Right lobe of liver (tissue), 6 donors: ENCODE measurements around the gene RAB37. TPM values are rescaled to one million over a fixed set of nuclear protein-coding genes. Genes with fewer than 3 reads are reported as not detected.
A peak's percentile ranks its signal among the peaks of the same experiment; 100 is the strongest.

Experiments
- ATAC-seq, 4 donors: fragments of 200-7000 bp; cut with Tn5 transposase; one replicate each; pipeline ENCODE4 v1.9.1; 2020; ENCODE audit warnings: mild to moderate bottlenecking in 4 of 4, moderate library complexity in 4 of 4
- DNase-seq, 3 donors: peaks; one replicate each; pipeline ENCODE4 v3.0.0-alpha.2; 2020
- H3K27ac ChIP-seq, 3 donors: fragments of 200-600 bp; one replicate each; pipeline ENCODE4 v1.8.0; 2022
- H3K27me3 ChIP-seq, 2 donors: fragments of 200-600 bp; one replicate each; pipeline ENCODE4 v1.8.0; 2022
- H3K36me3 ChIP-seq, 4 donors: fragments of 200-600 bp; sonication (generic) in 1 of 4; one replicate each; pipeline versions ENCODE4 v1.5.1 to v1.8.0; 2017 to 2022; ENCODE audit warnings: control low read depth in 1 of 4
- H3K4me1 ChIP-seq, 4 donors: fragments of 200-600 bp; sonication (generic) in 1 of 4; one replicate each; pipeline versions ENCODE4 v1.5.1 to v1.8.0; 2017 to 2022; ENCODE audit warnings: control low read depth in 1 of 4
- H3K4me3 ChIP-seq, 3 donors: fragments of 200-600 bp; one replicate each; pipeline ENCODE4 v1.8.0; 2022
- H3K9me3 ChIP-seq, 4 donors: fragments of 200-600 bp; sonication (generic) in 1 of 4; one replicate each; pipeline versions ENCODE4 v1.5.1 to v1.8.0; 2017 to 2022; ENCODE audit warnings: control low read depth in 1 of 4
- POLR2A ChIP-seq: fragments of 450-650 bp; IDR thresholded peaks from one replicate; pipeline ENCODE4 v1.6.1; 2017; ENCODE audit warnings: antibody characterized with exemption, mild to moderate bottlenecking
- WGBS: methylation state at CpG from one replicate; pipeline ENCODE4 v1.1.6; 2018; ENCODE audit warnings: low coverage, low lambda C conversion rate; ENCODE audit not compliant: insufficient coverage; ENCODE audit errors: missing lambda C conversion rate; 5-methylcytosine and 5-hydroxymethylcytosine counted together
- intact Hi-C, 2 donors: fragments of 100-400 bp; cut with DNase I; formaldehyde crosslinking; loops; one replicate each; pipeline versions ENCODE4 v1.11.2 to v1.14.1; 2022
- total RNA-seq, 6 experiments: library from RNA; depleted of rRNA in 2 of 6; stranded (reverse); fragments of >200 nt in 2 of 6; fragmentation: NEBNext Ultra II Directional in 3 of 6; extraction: Animal tissue kit (Norgen Biotek cat#: 25700) in 3 of 6; gene quantifications; one replicate each; pipeline versions ENCODE4 v1.1.0 to v1.2.4, GENCODE V29; 2016 to 2023
- TF ChIP-seq, protein P1 (sequence below), 4 donors: fragments of 200-600 bp in 3 of 4; fragments of 450-650 bp in 1 of 4; IDR thresholded peaks; one replicate each; pipeline versions ENCODE4 v1.5.1 to v1.8.0; 2016 to 2022; ENCODE audit warnings: antibody characterized with exemption in 4 of 4, mild to moderate bottlenecking in 2 of 4
- donor health status: DM: no; HTN: yes; CAD: no.
- donor health status: DM: no; HTN: no; CAD: no.
- donor health status: DM: no; HTN: no; CAD: no.
- donor health status: DM: no; HTN: yes; CAD: no.
- donor health status: DM: no; HTN: yes; CAD: no.

RAB37 gene
- total RNA-seq, 6 experiments from 2014 or later, result 5.0 to 14.4 (median 9.0) TPM

DNA sequence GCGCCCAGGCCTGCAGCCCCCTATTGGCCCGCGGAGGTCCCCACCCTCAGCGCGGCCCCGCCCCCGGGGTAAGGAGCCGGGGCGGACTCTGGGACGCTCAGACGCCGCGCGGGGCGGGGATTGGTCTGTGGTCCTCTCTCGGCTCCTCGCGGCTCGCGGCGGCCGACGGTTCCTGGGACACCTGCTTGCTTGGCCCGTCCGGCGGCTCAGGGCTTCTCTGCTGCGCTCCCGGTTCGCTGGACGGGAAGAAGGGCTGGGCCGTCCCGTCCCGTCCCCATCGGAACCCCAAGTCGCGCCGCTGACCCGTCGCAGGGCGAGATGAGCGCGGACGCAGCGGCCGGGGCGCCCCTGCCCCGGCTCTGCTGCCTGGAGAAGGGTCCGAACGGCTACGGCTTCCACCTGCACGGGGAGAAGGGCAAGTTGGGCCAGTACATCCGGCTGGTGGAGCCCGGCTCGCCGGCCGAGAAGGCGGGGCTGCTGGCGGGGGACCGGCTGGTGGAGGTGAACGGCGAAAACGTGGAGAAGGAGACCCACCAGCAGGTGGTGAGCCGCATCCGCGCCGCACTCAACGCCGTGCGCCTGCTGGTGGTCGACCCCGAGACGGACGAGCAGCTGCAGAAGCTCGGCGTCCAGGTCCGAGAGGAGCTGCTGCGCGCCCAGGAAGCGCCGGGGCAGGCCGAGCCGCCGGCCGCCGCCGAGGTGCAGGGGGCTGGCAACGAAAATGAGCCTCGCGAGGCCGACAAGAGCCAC is 11.6 kb downstream of the RAB37 start, which contains the start of gene NHERF1:
TSS of gene NHERF1 (plus strand) at position 100 of the 750 bp plus-strand sequence. CDS start at position 319, 219 bp downstream.
- WGBS, result no CpG with 5 or more reads among the region's 90 CpGs
- peak; percentile 97 for DNase-seq
- Histone ChIP-seq H3K4me3 (peak within 1 kb of the TSS; percentile 98 to 100 (median 99)), H3K9me3 (no peaks in the 10 kb centered on the region), H3K36me3 (no peaks in the 10 kb centered on the region), H3K27ac (peak within 1 kb of the TSS; percentile 72 to 84 (median 80)), H3K27me3 (no peaks in the 10 kb centered on the region), H3K4me1 (peaks cover 0 to 45% (median 20%) of the 10 kb centered on the region in 4 donors)
- TF ChIP-seq, protein P1, sequence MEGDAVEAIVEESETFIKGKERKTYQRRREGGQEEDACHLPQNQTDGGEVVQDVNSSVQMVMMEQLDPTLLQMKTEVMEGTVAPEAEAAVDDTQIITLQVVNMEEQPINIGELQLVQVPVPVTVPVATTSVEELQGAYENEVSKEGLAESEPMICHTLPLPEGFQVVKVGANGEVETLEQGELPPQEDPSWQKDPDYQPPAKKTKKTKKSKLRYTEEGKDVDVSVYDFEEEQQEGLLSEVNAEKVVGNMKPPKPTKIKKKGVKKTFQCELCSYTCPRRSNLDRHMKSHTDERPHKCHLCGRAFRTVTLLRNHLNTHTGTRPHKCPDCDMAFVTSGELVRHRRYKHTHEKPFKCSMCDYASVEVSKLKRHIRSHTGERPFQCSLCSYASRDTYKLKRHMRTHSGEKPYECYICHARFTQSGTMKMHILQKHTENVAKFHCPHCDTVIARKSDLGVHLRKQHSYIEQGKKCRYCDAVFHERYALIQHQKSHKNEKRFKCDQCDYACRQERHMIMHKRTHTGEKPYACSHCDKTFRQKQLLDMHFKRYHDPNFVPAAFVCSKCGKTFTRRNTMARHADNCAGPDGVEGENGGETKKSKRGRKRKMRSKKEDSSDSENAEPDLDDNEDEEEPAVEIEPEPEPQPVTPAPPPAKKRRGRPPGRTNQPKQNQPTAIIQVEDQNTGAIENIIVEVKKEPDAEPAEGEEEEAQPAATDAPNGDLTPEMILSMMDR (IDR thresholded peaks at IDR 0.05), result peak in 1 of 4 donors; percentile 17
- peak; percentile 99 for TF ChIP-seq POLR2A
- ATAC-seq, result peak; percentile 63 to 85 (median 71)
- intact Hi-C loops, result loop anchor here in 1 of 2 donors (10.0 kb wide), 1 partner anchor 116 kb away; no protein-coding TSS in a partner anchor

DNA sequence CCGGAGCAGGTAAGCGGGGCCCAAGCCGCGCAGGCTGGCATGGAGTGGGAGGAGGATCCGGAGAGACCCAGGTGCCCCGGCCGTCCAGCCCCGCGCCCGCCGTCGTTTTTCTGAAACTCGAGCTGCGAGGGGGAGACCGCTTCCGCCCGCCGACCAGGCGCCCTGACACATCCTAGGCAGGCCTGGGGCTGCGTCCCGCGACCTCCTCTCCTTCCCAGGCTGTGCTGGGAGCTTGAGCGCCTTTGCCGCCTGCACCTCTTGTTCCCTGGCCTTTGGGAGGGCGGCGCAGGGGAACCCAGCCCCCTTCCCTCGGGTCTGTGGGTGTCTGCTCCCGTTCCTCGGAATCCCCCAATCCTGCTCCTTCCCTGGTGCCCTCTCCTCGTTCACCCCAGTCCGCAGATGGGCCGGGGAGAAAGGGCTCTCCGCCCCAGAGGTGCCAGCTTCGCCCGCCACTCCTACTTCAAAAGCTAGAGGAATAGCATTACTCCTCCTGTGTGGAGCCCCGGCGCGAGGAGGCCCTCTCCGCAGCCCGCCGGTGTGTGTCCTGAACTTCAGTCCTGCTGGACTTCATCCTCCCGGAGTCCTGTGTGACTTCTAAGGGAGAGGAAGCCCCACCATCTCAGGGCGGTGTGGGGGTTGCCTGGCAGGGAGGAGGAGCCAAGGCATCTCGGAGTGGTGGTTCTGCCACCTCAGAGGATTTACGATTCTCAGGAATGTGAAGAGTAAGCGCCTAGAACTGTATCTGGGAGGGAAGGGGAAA is 12.4 kb downstream of the RAB37 start:
- no peak for ATAC-seq
- Histone ChIP-seq H3K4me1 (peaks cover 0 to 52% (median 24%) of the 10 kb centered on the region in 4 donors), H3K27ac (peak overlapping the region; percentile 72 to 84 (median 80)), H3K9me3 (no peaks in the 10 kb centered on the region), H3K4me3 (peak overlapping the region; percentile 98 to 100 (median 99)), H3K27me3 (no peaks in the 10 kb centered on the region), H3K36me3 (no peaks in the 10 kb centered on the region)
- no peak for TF ChIP-seq POLR2A
- TF ChIP-seq, protein P1 (IDR thresholded peaks at IDR 0.05), result no peak
- intact Hi-C loops, result loop anchor here in 1 of 2 donors (10.0 kb wide), 1 partner anchor 115 kb away; no protein-coding TSS in a partner anchor
- WGBS, result under 1% methylated on average over 9 of the region's 46 CpGs
- DNase-seq, result peak in 1 of 3 donors; percentile 44

DNA sequence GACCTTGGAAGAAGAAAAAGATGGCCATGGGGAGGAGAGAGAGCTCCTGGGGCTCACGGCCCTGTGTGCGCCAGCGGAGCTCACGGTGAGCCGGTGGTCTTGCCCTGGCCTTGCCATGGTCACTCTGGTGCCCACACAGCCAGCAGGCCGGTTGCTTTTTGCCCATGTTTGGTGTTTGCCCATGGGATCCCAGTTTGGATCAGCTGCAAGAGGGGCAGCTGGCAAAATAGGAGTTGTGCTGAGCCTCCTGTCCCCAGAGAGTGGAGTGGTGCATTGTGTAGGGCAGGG is 12.9 kb downstream of the RAB37 start:
- Histone ChIP-seq H3K27me3 (no peaks in the 10 kb centered on the region), H3K36me3 (no peaks in the 10 kb centered on the region), H3K27ac (peak overlapping the region; percentile 72 to 84 (median 80)), H3K9me3 (no peaks in the 10 kb centered on the region), H3K4me1 (peaks cover 0 to 53% (median 25%) of the 10 kb centered on the region in 4 donors), H3K4me3 (peak overlapping the region; percentile 98 to 100 (median 99))
- 13% methylated on average over 5 of the region's 6 CpGs for WGBS
- intact Hi-C loops, result no loop called here
- TF ChIP-seq, protein P1 (IDR thresholded peaks at IDR 0.05), result no peak
- TF ChIP-seq POLR2A, result no peak
- no peak for ATAC-seq
- no peak for DNase-seq

DNA sequence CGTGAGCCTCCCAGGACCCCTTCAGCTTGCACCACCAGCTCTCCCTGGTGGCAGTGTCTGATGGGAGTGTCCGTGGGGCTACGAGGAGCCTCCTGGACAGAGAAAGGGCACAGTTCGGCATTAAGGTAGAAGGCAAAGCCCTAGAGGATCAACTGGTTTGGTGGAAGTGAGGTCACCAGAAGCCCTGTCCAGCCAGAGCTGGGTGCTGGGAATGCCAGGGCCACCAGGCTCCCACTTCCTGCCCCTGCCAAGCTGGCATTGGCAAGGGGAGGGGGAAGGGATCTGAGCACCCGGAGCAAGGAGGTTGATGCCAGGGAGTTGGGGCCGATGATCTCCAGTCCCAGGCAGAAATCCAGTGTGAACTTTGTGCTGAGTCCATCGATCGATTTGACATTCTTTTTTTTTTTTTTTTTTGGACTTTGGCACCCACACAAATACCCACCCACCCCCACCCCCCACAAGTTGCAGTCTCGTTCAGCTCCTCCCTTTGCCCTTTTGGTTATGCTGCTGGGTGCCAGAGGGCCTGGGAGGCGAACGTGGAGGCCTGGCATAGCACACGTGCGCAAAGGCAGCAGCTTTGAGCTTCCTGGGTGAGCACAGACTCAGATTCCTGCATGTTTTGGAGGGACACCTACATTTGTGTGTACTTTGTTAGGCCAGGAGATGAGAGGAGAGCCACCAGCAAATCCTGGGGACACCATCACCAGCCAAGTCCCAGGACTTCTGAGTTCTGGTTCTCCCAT is 13.4 kb downstream of the RAB37 start:
- DNase-seq (peak; percentile 90 to 96 (median 95)), ATAC-seq (peak; percentile 60 to 75 (median 68))
- Histone ChIP-seq H3K4me3 (peak overlapping the region; percentile 98 to 100 (median 99)), H3K27ac (peak overlapping the region; percentile 72 to 87 (median 84)), H3K9me3 (no peaks in the 10 kb centered on the region), H3K27me3 (no peaks in the 10 kb centered on the region), H3K36me3 (no peaks in the 10 kb centered on the region), H3K4me1 (peaks cover 0 to 56% (median 25%) of the 10 kb centered on the region in 4 donors)
- WGBS, result 15% methylated on average over 11 of the region's 13 CpGs
- TF ChIP-seq, protein P1 (IDR thresholded peaks at IDR 0.05), result no peak
- peak; percentile 92 for TF ChIP-seq POLR2A
- intact Hi-C loops, result no loop called here
